Measurements from ENCODE around the gene TSPAN9. TPM values are rescaled to one million over a fixed set of nuclear protein-coding genes. Genes with fewer than 3 reads are reported as not detected.

TSPAN9 gene
- total RNA-seq, 1 experiment from 2014 or later: 13.4 TPM

GRCh38 chr12:3136641-3137267, 59.6 kb downstream of the TSPAN9 start:
- H3K4me3 Mint-ChIP-seq (ENCODE audit: unreplicated experiment): no peak overlapping the region
- intact Hi-C loops (cut with micrococcal nuclease): loop anchor here (5.0 kb wide), 1 partner anchor 666 kb away; no protein-coding TSS in a partner anchor
- CTCF ChIA-PET: interaction anchor here (0.6 to 10.7 kb wide), 16 partner anchors 9 to 667 kb away, joined by 3 to 248 read pairs (median 8); no protein-coding TSS in a partner anchor
- no TSS peak for BruUV-seq (replicated peaks)
- POLR2A ChIA-PET: no interaction called here
- DNase-seq (ENCODE audit: unreplicated experiment): no peak
- no peak for TF ChIP-seq CTCF (IDR thresholded peaks at IDR 0.05; ENCODE audit: unreplicated experiment)
- H3K27ac Mint-ChIP-seq (ENCODE audit: low read depth, unreplicated experiment): no peak overlapping the region
- H3K9me3 Mint-ChIP-seq (ENCODE audit: unreplicated experiment): no peaks in the 10 kb centered on the region
- no peaks in the 10 kb centered on the region for H3K36me3 Mint-ChIP-seq (ENCODE audit: insufficient read depth, unreplicated experiment)
- no peaks in the 10 kb centered on the region for H3K27me3 Mint-ChIP-seq (ENCODE audit: insufficient read depth, unreplicated experiment)
- peaks cover 5% of the 10 kb centered on the region for H3K4me1 Mint-ChIP-seq (ENCODE audit: insufficient read depth, unreplicated experiment)

GRCh38 chr12:3137268-3137781, 60.1 kb downstream of the TSPAN9 start:
- Mint-ChIP-seq H3K4me3 (ENCODE audit: unreplicated experiment) (no peak overlapping the region), H3K9me3 (ENCODE audit: unreplicated experiment) (no peaks in the 10 kb centered on the region), H3K27ac (ENCODE audit: low read depth, unreplicated experiment) (no peak overlapping the region), H3K27me3 (ENCODE audit: insufficient read depth, unreplicated experiment) (no peaks in the 10 kb centered on the region), H3K36me3 (ENCODE audit: insufficient read depth, unreplicated experiment) (no peaks in the 10 kb centered on the region), H3K4me1 (ENCODE audit: insufficient read depth, unreplicated experiment) (peaks cover 5% of the 10 kb centered on the region)
- POLR2A ChIA-PET: interaction anchor here (0.7 kb wide), 2 partner anchors 9 to 1347 kb away, joined by 3 to 4 read pairs; no protein-coding TSS in a partner anchor
- BruUV-seq (replicated peaks): no TSS peak
- CTCF ChIA-PET: interaction anchor here (0.8 to 10.7 kb wide), 11 partner anchors 8 to 667 kb away, joined by 3 to 248 read pairs (median 21); no protein-coding TSS in a partner anchor
- peak; percentile 28 for DNase-seq (ENCODE audit: unreplicated experiment)
- intact Hi-C loops (cut with micrococcal nuclease): loop anchor here (5.0 kb wide), 1 partner anchor 665 kb away; no protein-coding TSS in a partner anchor
- TF ChIP-seq CTCF (IDR thresholded peaks at IDR 0.05; ENCODE audit: unreplicated experiment): no peak

GRCh38 chr12:3137814-3138445, 60.8 kb downstream of the TSPAN9 start:
- Mint-ChIP-seq H3K9me3 (ENCODE audit: unreplicated experiment) (no peaks in the 10 kb centered on the region), H3K27me3 (ENCODE audit: insufficient read depth, unreplicated experiment) (no peaks in the 10 kb centered on the region), H3K36me3 (ENCODE audit: insufficient read depth, unreplicated experiment) (no peaks in the 10 kb centered on the region), H3K4me3 (ENCODE audit: unreplicated experiment) (no peak overlapping the region), H3K4me1 (ENCODE audit: insufficient read depth, unreplicated experiment) (peaks cover 5% of the 10 kb centered on the region), H3K27ac (ENCODE audit: low read depth, unreplicated experiment) (no peak overlapping the region)
- no peak for DNase-seq (ENCODE audit: unreplicated experiment)
- BruUV-seq (replicated peaks): no TSS peak
- ChIA-PET CTCF (interaction anchor here (0.6 to 10.7 kb wide), 7 partner anchors 7 to 666 kb away, joined by 3 to 248 read pairs (median 18); no protein-coding TSS in a partner anchor), POLR2A (interaction anchor here (0.7 kb wide), 2 partner anchors 9 to 1346 kb away, joined by 3 to 4 read pairs; no protein-coding TSS in a partner anchor)
- intact Hi-C loops (cut with micrococcal nuclease): loop anchor here (5.0 kb wide), 1 partner anchor 664 kb away; no protein-coding TSS in a partner anchor
- TF ChIP-seq CTCF (IDR thresholded peaks at IDR 0.05; ENCODE audit: unreplicated experiment): no peak

GRCh38 chr12:3138941-3139511, 61.8 kb downstream of the TSPAN9 start:
- no peaks in the 10 kb centered on the region for H3K27me3 Mint-ChIP-seq (ENCODE audit: insufficient read depth, unreplicated experiment)
- peaks cover 5% of the 10 kb centered on the region for H3K4me1 Mint-ChIP-seq (ENCODE audit: insufficient read depth, unreplicated experiment)
- intact Hi-C loops (cut with micrococcal nuclease): loop anchor here (5.0 kb wide), 1 partner anchor 663 kb away; no protein-coding TSS in a partner anchor
- H3K9me3 Mint-ChIP-seq (ENCODE audit: unreplicated experiment): no peaks in the 10 kb centered on the region
- no peak overlapping the region for H3K27ac Mint-ChIP-seq (ENCODE audit: low read depth, unreplicated experiment)
- no peaks in the 10 kb centered on the region for H3K36me3 Mint-ChIP-seq (ENCODE audit: insufficient read depth, unreplicated experiment)
- no peak overlapping the region for H3K4me3 Mint-ChIP-seq (ENCODE audit: unreplicated experiment)
- BruUV-seq (replicated peaks): no TSS peak
- ChIA-PET CTCF (interaction anchor here (1.1 to 10.7 kb wide), 6 partner anchors 58 to 665 kb away, joined by 4 to 248 read pairs (median 8); no protein-coding TSS in a partner anchor), POLR2A (no interaction called here)
- no peak for DNase-seq (ENCODE audit: unreplicated experiment)
- TF ChIP-seq CTCF (IDR thresholded peaks at IDR 0.05; ENCODE audit: unreplicated experiment): no peak

Data from MCF 10A (cell line).